Measurements from ENCODE around the gene ABHD6.

DNA sequence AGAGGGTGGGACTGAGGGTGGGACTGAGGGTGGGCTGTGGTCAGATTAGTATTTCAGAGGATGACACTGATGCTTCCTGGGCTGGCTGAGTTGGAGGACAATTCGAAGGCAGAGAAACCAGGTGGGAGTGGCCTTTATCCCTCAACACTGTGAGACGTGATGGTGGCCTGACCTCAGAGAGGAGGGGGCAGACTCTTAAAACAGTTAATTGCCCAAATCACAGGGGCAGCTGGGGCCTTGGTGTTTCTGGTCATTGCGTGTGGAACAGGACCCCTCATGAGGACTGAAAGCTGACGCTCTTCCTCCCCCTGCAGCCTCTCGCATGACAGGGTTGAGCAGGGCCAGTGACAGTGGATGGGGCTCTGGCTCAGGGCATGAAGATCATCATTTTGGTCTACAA lies 45.5 kb upstream of the ABHD6 start:
- TF ChIP-seq, protein P1, sequence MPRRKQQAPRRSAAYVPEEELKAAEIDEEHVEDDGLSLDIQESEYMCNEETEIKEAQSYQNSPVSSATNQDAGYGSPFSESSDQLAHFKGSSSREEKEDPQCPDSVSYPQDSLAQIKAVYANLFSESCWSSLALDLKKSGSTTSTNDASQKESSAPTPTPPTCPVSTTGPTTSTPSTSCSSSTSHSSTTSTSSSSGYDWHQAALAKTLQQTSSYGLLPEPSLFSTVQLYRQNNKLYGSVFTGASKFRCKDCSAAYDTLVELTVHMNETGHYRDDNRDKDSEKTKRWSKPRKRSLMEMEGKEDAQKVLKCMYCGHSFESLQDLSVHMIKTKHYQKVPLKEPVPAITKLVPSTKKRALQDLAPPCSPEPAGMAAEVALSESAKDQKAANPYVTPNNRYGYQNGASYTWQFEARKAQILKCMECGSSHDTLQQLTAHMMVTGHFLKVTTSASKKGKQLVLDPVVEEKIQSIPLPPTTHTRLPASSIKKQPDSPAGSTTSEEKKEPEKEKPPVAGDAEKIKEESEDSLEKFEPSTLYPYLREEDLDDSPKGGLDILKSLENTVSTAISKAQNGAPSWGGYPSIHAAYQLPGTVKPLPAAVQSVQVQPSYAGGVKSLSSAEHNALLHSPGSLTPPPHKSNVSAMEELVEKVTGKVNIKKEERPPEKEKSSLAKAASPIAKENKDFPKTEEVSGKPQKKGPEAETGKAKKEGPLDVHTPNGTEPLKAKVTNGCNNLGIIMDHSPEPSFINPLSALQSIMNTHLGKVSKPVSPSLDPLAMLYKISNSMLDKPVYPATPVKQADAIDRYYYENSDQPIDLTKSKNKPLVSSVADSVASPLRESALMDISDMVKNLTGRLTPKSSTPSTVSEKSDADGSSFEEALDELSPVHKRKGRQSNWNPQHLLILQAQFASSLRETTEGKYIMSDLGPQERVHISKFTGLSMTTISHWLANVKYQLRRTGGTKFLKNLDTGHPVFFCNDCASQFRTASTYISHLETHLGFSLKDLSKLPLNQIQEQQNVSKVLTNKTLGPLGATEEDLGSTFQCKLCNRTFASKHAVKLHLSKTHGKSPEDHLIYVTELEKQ (tag by site-specific recombination; IDR thresholded peaks at IDR 0.05; ENCODE audit: borderline replicate concordance), result no peak
- TF ChIP-seq MZF1 (tag by site-specific recombination; IDR thresholded peaks at IDR 0.05; ENCODE audit: borderline replicate concordance) (no peak), MEIS1 (CRISPR knock-in tag; IDR thresholded peaks at IDR 0.05; ENCODE audit: borderline replicate concordance) (no peak), ZNF19 (tag by site-specific recombination; IDR thresholded peaks at IDR 0.05; ENCODE audit: low read depth) (no peak), PATZ1 (tag by site-specific recombination; IDR thresholded peaks at IDR 0.05) (no peak), ZNF785 (tag by site-specific recombination; IDR thresholded peaks at IDR 0.05) (no peak), ZNF214 (tag by site-specific recombination; IDR thresholded peaks at IDR 0.05; ENCODE audit: borderline replicate concordance) (no peak), ZNF140 (tag by site-specific recombination; IDR thresholded peaks at IDR 0.05) (no peak), ZNF558 (tag by site-specific recombination; IDR thresholded peaks at IDR 0.05) (no peak), ZNF544 (tag by site-specific recombination; IDR thresholded peaks at IDR 0.05) (no peak), KLF1 (tag by site-specific recombination; IDR thresholded peaks at IDR 0.05) (no peak)
- TF ChIP-seq, protein P2, sequence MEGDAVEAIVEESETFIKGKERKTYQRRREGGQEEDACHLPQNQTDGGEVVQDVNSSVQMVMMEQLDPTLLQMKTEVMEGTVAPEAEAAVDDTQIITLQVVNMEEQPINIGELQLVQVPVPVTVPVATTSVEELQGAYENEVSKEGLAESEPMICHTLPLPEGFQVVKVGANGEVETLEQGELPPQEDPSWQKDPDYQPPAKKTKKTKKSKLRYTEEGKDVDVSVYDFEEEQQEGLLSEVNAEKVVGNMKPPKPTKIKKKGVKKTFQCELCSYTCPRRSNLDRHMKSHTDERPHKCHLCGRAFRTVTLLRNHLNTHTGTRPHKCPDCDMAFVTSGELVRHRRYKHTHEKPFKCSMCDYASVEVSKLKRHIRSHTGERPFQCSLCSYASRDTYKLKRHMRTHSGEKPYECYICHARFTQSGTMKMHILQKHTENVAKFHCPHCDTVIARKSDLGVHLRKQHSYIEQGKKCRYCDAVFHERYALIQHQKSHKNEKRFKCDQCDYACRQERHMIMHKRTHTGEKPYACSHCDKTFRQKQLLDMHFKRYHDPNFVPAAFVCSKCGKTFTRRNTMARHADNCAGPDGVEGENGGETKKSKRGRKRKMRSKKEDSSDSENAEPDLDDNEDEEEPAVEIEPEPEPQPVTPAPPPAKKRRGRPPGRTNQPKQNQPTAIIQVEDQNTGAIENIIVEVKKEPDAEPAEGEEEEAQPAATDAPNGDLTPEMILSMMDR (tag by site-specific recombination; IDR thresholded peaks at IDR 0.05), result no peak

Data from HEK293 (cell line).